ENCODE data around the gene TBC1D5.

TBC1D5 gene

GRCh38 chr3:17138246-17139039, 604.0 kb downstream of the TBC1D5 start:
- TF ChIP-seq CTCF (conservative IDR thresholded peaks at IDR 0.05) (no peak), ZFX (IDR thresholded peaks at IDR 0.05) (no peak)
- H3K27ac ChIP-seq: no peak overlapping the region

- H3K27ac ChIP-seq: no peak overlapping the region
- TF ChIP-seq ZFX (IDR thresholded peaks at IDR 0.05) (no peak), CTCF (conservative IDR thresholded peaks at IDR 0.05) (no peak)
Measured at GRCh38 chr3:17137321-17137826, 605.1 kb downstream of the TBC1D5 start.

GRCh38 chr3:17136136-17136721, 606.2 kb downstream of the TBC1D5 start:
- no peak for TF ChIP-seq ZFX (IDR thresholded peaks at IDR 0.05)
- no peak for TF ChIP-seq CTCF (conservative IDR thresholded peaks at IDR 0.05)
- no peak overlapping the region for H3K27ac ChIP-seq

- no peak overlapping the region for H3K27ac ChIP-seq
- no peak for TF ChIP-seq ZFX (IDR thresholded peaks at IDR 0.05)
Measured at GRCh38 chr3:17135696-17136095, 606.7 kb downstream of the TBC1D5 start.

GRCh38 chr3:17133632-17134545, 608.5 kb downstream of the TBC1D5 start:
- TF ChIP-seq CTCF (conservative IDR thresholded peaks at IDR 0.05) (no peak), ZFX (IDR thresholded peaks at IDR 0.05) (no peak)
- H3K27ac ChIP-seq: no peak overlapping the region

- no peak for TF ChIP-seq ZFX (IDR thresholded peaks at IDR 0.05)
- no peak for TF ChIP-seq CTCF (conservative IDR thresholded peaks at IDR 0.05)
Measured at GRCh38 chr3:17132286-17133115, 609.9 kb downstream of the TBC1D5 start.

GRCh38 chr3:17130956-17131355, 611.5 kb downstream of the TBC1D5 start:
- H3K27ac ChIP-seq: no peak overlapping the region
- TF ChIP-seq CTCF (conservative IDR thresholded peaks at IDR 0.05): no peak
- no peak for TF ChIP-seq ZFX (IDR thresholded peaks at IDR 0.05)

More at GRCh38 chr3:17132286-17133115, 609.9 kb downstream of the TBC1D5 start:
- H3K27ac ChIP-seq: no peak overlapping the region
